Vagina (tissue), 2 donors: ENCODE data around the gene EHBP1.

ENCODE experiments used
- POLR2A ChIP-seq, 2 donors: fragments of 450-650 bp; IDR thresholded peaks; one replicate each; pipeline ENCODE4 v1.6.1; 2017; ENCODE audit warnings: antibody characterized with exemption in 2 of 2, mild to moderate bottlenecking in 2 of 2, moderate library complexity in 2 of 2
- TF ChIP-seq, protein P1 (sequence below), 3 experiments: fragments of 450-650 bp in 2 of 3; fragments of 200-600 bp in 1 of 3; sonication (generic) in 1 of 3; IDR thresholded peaks; one replicate each; pipeline ENCODE4 v1.5.1; 2017 to 2019; ENCODE audit warnings: antibody characterized with exemption in 3 of 3, mild to moderate bottlenecking in 2 of 3, moderate library complexity in 2 of 3

DNA sequence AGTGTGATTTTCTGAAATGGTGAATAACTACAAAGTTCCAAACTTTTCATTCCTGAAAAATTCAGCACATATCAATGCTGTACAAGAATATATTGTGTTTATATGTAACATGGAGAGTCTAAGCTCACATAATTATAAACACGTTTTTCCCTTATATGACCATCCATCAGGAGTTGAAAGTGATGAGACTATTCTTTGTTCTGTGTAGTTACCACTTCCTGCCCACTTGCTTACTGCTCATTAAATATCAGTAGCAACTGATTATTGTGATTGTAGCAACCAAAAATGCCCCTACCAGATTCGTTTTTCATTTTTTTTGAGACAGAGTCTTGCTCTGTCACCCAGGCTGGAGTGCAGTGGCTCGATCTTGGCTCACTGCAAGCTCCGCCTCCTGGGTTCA, 375.9 kb downstream of the EHBP1 start:
- TF ChIP-seq, protein P1, sequence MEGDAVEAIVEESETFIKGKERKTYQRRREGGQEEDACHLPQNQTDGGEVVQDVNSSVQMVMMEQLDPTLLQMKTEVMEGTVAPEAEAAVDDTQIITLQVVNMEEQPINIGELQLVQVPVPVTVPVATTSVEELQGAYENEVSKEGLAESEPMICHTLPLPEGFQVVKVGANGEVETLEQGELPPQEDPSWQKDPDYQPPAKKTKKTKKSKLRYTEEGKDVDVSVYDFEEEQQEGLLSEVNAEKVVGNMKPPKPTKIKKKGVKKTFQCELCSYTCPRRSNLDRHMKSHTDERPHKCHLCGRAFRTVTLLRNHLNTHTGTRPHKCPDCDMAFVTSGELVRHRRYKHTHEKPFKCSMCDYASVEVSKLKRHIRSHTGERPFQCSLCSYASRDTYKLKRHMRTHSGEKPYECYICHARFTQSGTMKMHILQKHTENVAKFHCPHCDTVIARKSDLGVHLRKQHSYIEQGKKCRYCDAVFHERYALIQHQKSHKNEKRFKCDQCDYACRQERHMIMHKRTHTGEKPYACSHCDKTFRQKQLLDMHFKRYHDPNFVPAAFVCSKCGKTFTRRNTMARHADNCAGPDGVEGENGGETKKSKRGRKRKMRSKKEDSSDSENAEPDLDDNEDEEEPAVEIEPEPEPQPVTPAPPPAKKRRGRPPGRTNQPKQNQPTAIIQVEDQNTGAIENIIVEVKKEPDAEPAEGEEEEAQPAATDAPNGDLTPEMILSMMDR (IDR thresholded peaks at IDR 0.05), result no peak
- no peak for TF ChIP-seq POLR2A (IDR thresholded peaks at IDR 0.05)
